Measurements from ENCODE around the gene MAPK8.
"Not testable (repeated sequence)": the region's sequence is repeated elsewhere in the genome, so short reads cannot be mapped to it uniquely, and the experiment has no call there.

The MAPK8 gene

GRCh38 chr10:48333856-48334255 lies 27.4 kb downstream of the MAPK8 start:
- DNase-seq = no peak

GRCh38 chr10:48335788-48336187 lies 29.3 kb downstream of the MAPK8 start:
- no peak for DNase-seq

DNA sequence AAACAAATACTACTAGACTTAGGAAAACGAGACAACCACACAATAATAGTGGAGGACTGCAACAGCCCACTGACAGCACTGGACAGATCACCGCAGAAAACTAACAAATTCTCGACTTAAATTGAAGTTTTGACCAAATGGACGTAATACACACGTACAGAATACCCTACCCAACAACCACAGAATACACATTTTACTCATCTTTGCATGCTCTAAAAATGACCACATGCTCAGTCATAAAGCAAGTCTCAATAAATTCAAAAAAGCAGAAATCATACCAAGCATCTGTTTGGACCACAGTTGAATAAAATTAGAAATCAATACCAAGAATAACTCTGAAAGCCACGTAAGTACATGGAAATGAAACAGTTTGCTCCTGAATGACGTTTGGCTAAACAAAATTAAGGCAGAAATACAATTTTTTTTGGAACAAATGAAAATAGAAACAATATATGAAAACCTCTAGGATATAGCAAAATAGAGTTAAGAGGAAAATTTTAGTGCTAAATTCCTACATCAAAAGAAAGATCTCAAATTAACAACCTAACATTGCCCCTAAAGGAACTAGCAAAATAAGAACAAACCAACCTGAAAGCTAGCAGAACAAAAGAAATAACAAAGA lies 30.6 kb downstream of the MAPK8 start:
- DNase-seq = no peak

DNA sequence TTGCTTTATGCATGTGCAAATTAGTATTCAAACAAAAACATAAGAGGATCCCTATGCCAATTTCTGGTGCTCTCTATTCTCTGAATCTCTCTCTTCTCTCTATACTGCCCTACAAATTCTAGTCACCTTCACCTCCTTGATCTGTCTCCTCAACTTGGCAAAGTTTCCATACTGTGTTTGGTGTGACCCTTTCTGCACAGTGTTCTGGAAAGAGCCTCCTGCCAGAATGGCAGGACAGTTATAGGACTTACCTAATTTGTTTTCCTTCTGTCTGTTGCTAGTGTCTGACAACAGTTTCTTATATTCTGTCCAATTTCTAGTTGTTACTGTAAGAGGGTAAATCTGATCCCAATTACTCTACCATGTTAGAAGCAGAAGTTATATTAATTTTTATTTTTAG lies 34.3 kb downstream of the MAPK8 start:
- DNase-seq = no peak

- DNase-seq = no peak
Observed at GRCh38 chr10:48343106-48343505, 36.6 kb downstream of the MAPK8 start.

DNA sequence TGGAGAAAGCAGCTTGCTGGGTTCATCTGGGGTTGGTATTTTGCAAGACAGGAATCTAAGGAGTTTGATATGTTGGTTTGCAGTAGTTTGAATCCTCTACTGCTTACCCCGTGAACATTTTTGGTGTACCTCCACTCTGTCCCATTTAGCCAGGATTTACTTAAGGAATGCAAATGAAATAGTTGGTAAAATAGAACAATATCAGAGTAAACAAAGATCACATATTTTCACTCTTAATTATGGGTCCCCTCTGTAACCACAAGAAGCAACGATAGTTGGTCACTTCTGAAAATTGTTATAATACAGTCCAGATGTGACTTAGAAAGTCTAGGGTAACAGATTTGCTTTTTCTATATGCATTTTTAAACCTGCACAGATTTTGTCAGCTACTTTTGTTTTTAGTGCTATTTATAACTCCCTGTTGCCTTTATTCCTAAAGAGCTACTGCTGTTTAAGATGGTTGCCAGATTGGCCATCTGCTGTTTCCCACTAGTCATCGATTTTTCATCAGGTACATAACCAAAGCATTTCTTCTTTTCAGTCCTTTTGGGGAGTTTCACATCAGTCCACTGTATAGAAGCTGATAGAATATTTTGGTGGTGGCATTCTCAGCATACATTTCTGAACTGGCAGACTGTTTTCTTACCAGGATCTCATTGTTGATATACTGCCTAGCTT lies 37.6 kb downstream of the MAPK8 start:
- no peak for DNase-seq

- not testable (repeated sequence) for DNase-seq
Observed at GRCh38 chr10:48346248-48346647, 39.8 kb downstream of the MAPK8 start.

- DNase-seq = not testable (repeated sequence)
Observed at GRCh38 chr10:48347539-48347938, 41.1 kb downstream of the MAPK8 start.

DNA sequence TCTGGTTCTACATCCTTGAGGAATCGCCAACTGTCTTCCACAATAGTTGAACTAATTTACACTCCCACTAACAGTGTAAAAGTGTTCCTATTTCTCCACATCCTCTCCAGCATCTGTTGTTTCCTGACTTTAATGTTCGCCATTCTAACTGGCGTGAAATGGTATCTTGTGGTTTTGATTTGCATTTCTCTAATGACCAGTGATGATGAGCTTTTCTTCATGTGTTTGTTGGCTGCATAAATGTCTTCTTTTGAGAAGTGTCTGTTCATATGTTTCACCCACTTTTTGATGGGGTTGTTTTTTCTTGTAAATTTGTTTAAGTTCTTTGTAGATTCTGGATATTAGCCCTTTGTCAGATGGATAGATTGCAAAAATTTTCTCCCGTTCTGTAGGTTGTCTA lies 41.5 kb downstream of the MAPK8 start:
- DNase-seq = not testable (repeated sequence)

DNA sequence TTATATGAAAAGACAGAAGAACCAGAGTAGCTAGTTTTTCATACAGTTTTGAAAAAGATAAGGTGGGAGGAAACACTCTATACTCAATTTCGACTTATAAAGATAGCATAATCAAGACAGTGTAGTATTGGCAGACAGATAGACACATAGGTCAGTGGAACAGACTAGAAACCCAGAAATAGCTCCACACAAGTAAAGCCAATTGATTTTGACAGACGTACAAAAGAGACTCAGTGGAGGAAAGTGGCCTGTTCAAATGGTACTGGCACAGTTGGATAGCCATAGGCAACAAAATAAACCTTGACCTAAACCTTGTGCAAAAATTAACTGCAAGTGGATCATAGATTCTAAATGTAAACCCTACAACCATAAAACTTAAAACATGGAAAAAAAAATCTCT lies 46.8 kb downstream of the MAPK8 start:
- no peak for DNase-seq

- DNase-seq = no peak
Observed at GRCh38 chr10:48357631-48358030, 51.2 kb downstream of the MAPK8 start.

DNA sequence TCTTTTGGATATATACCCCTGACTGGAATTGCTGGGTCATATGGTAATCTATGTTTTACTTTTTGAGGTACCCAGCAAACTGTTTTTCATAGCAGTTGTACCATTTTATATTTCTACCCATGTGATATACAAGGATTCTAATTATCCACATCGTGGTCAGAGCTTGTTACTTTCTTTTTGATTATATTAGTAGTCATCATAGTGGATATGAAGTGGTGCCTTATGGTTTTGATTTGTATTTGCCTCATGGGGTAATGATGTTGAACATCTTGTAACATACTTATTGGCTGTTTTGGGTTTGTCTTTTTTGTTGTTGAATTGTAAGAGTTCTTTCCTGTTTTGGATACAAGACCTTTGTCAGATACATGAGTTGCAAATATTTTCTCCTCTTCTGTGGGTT lies 51.7 kb downstream of the MAPK8 start:
- DNase-seq = no peak

GRCh38 chr10:48358838-48359237 lies 52.4 kb downstream of the MAPK8 start:
- no peak for DNase-seq

GRCh38 chr10:48361176-48361575 lies 54.7 kb downstream of the MAPK8 start:
- DNase-seq = no peak

DNA sequence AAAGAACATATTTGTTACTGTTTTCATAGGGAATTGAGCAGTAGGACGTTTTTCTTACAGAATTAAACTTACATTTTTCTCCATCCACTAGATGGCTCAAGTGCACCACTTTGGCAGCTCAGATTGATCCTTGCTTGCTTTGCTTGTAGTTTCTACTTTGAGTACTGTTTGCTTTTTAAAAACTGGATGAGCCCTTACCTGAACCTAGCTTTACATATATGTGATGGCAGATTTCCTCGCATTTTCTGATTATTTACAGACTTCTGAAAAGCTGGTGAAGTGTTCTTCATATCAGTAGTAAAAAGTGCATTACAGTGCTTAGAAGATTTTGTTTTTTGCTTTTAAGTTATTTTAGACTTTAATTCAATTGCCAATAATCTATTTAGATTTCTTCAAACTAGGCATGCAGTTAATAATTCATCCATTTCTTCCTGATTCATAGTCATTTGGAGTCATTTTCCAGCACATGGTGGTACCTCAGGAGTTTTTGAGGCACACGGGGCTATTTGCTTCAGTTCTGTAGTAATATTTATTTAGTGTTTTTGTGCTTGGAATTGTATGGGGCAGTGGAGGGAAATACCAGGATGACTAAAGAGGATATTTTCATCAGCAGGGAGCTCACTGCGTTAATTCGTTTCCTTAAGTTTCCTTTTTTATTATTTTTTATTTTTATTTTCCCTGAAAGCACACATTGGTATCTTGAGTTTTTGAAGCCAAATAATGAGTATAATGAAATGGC lies 57.3 kb downstream of the MAPK8 start:
- DNase-seq = peak in 13 of 56 donors; percentile 2 to 63 (median 21)

DNA sequence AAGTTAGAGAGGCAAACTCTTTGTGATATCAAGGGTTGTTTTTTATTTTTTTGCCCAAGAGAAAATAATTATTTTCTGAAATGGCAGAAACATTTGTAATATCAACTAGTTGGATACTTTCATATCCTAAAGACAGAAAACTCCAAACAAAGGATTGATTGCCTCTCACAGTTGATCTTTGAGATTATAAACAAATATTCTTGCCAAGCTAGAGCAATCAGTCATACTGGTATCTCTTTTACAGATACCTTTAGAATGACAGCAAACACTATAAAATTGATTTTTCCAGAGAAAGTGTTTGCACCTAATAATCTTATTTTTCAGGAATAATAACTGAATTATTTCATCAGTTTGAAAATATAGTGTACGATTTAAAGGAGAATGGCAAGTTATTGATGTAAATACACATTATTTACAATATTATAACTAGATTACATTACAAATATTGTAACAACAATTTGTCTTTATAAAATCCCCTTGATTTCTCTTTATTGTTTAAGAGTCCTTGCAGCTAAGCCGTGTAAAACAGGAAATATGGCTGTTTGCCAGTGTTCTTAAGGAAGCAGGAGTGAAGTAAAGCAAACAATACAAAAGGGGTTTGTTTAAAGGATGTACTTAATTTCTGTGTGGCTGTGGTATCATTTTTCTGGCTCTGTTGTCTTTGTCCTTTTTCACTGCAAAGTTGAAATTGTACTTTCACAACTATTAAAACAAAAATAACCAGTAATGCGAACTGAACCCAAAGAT lies 58.4 kb downstream of the MAPK8 start:
- no peak for DNase-seq

DNA sequence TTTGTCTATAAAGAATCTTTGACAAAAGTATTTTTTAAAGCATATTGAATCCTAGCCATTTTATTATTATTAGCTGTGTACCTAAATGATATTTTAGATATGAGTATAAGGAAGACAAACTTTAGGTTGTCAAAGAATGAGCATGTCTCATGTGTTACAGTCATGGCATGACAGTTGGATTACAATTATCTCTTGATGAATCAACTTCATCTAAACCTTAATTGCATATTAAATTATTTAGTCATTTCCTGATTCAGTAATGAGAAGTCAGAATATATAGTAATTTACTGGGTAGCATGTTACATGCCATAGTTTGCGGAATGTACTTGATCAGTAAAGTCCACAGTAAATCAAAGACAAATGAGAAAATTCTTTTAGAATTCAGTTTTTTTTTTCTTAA lies 59.2 kb downstream of the MAPK8 start:
- DNase-seq = no peak

- DNase-seq = no peak
Observed at GRCh38 chr10:48366261-48366660, 59.8 kb downstream of the MAPK8 start.

GRCh38 chr10:48369501-48369900 lies 63.0 kb downstream of the MAPK8 start:
- DNase-seq = no peak

DNA sequence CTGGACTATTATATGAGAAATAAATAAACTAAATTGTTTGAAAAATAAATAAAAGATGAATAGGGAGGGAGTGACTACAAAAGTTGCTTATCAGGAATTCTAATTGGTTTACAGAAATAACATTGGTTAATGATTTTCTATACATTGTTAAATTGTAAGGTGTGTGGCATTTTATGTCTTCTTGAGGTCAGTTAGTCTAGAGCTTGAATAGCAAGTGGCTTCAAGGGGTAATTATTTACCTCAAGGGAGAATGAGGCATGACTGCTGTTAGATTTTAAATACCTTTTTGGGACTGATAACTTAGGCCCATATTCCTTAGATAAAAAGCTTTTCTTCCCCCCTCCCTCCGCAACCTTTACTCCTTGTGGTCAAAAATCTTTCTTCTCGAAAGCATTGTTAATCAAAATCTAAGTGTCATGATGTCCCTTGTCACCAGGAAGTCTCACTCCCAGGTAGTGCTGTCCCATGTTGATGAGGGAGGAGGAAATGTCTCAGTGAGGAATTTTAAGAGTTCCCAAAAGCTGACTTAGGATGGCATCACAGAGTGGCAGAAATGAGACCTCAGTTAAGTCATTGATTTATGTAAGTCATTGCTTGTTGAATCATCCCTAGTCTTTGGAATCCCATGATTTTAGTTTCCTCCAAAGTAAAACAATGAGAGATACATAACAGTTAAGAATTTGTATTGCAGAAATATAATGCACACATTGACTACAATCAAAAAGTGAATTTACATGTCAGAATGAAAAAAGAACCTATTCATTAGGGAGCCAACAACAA lies 71.5 kb downstream of the MAPK8 start:
- no peak for DNase-seq

DNA sequence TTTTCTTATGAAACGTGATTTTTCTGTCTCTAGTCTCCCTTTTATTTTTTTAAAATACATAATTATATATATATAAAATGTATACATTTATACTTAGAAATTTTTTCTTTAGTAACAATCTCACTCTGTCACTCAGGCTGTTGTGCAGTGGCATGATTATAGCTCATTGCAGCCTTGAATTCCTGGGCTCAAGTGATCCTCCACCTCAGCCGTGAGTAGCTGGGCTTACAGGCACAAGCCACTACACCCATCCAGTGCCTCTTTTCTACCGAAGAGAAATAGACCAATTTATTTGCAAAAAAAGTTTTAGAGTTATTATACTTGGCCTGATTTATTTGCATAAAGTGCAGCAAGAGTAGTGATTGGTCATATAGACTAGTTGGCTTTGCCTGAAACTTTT lies 72.2 kb downstream of the MAPK8 start:
- DNase-seq = no peak

All from amygdala (tissue), 56 donors.